Activated T-cell treated with anti-CD3 and anti-CD28 coated beads for 1 hour (primary cell): ENCODE measurements around the gene ENPP6.
"Not testable (repeated sequence)": the region's sequence is repeated elsewhere in the genome, so short reads cannot be mapped to it uniquely, and the experiment has no call there.

ENCODE experiments used
- DNase-seq: peaks from one replicate; pipeline ENCODE4 v3.0.0-alpha.2; 2020; ENCODE audit warnings: low read depth

Gene ENPP6

DNA sequence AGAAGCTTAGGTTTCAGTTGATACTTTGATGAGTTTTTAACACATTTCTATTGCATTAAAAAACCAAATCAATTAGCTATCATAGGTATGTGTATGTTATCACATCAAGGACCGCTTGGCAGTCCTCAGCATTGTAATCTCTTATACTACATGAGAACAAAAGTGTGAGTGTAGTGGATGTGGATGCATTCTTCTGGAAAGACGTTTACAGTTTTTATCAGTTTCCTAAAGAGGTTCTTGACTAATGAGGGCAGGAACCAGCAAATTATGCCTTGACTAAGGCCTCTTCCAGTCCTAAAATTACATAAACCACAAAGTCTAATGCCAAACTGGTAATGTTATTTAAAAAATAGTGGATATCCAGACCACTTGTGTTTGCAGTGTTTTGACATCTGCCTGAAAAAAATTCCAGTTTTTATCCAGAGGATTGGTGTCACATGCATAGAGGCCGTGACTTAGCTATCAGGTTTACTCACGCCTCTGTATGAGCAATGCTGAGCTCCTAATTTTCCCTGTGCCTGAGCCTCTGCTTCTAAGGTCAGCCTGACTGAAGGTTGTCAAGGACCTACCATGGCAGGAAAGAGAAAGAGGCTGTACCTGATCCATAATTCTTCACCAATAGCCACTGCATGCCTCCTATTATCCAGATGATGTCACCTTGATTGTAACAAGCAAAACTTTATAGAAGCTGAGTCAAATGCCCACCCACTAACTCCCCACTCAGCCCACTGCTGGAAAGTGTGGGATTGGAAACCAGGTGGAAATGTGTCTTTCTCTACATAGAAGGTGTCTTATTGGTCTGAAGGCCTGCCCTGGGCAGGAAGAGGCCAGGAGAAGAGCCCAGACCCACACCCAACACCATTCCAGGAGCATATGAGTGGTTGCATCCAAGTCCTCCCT lies 68.7 kb downstream of the ENPP6 start:
- no peak for DNase-seq

- DNase-seq = no peak
Observed at GRCh38 chr4:184147858-184148737, 69.6 kb downstream of the ENPP6 start.

- no peak for DNase-seq
Observed at GRCh38 chr4:184146951-184147350, 70.7 kb downstream of the ENPP6 start.

- DNase-seq = no peak
Observed at GRCh38 chr4:184145596-184145995, 72.1 kb downstream of the ENPP6 start.

DNA sequence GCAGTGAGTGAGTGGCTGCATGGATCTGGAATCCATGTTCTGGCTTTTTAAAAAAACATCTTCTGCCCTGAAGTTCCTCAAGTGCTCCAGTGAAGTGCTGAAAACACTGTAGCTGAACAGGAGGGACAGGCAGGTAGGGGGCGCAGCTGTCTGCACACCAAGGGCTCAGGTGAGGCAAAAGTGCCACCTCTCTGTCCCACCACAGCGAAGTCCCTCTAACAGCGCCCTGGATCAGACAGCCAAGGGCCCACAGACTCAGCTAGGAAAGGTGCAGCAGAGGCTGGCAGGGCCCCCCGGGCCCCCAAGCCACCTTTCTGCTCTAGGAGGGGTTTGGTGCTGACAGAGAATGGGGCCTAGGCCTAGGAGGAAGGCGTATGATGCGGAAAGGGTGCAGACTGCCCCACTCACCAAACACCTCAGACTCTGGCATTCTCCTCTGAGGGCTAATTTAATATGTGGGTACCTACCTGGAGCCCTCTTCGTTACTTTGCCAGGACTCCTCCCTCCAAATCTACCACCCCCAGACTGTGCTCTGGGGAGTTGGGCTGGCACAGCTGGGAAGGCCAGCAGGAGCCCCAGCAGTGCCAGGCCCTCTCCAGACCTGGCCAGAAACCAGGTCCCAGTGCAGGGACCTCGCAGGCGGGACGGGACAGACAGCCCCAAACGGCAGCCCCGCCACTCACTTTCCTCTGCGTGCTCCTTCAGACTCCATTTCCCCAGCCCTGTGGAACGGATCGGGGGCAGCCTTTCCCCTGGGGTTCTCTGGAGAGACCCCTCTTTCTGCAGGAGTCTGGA lies 73.7 kb downstream of the ENPP6 start:
- DNase-seq = no peak

- DNase-seq = no peak
Observed at GRCh38 chr4:184142121-184143000, 75.3 kb downstream of the ENPP6 start.

DNA sequence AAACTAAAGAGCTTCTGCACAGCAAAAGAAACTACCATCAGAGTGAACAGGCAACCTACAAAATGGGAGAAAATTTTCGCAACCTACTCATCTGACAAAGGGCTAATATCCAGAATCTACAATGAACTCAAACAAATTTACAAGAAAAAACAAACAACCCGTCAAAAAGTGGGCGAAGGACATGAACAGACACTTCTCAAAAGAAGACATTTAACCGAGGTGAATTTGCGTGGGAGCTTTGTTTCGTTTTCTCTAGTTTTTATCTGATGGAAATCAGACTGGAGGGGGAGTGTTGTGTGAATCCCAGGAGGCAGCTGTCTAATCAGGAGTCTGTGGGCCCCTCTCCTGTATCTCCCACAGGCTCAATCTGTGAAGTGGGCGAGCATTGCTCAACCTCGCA lies 76.8 kb downstream of the ENPP6 start:
- DNase-seq = not testable (repeated sequence)

DNA sequence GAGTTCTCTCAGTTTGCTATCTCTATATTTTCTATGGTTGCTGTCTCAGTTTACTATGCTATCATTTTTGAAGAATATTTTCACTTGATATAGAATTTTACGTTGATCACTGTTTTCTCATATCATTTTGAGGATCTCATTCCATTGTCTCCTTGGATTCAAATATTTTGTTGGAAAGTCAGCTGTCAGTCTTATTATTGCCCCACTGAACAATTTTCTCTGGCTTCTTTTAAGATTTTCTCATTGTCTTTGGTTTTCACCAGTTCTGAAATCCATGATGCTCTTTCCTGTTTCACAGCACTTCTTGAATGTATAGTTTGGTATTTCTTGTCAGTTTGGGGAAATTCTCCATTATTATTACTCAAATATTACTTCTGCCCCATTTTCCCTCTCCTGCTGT lies 81.1 kb downstream of the ENPP6 start:
- no peak for DNase-seq

DNA sequence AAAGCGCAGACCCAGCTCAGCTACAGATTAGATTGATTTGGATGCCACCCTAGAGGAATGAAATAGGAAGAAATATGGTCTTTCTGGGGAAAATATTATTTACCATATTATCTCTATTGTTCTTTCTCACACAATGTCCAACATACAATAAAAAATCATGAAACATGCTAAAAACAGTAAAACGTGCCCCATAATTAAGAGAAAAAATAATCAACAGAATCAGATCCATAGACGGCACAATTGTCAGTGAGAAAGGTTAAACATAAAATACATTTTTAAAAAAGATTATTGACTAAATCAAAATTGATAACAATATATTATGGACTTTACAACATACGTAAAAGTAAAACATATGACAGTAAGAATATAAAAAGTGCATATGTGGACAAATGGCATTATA lies 90.9 kb downstream of the ENPP6 start:
- DNase-seq = no peak

DNA sequence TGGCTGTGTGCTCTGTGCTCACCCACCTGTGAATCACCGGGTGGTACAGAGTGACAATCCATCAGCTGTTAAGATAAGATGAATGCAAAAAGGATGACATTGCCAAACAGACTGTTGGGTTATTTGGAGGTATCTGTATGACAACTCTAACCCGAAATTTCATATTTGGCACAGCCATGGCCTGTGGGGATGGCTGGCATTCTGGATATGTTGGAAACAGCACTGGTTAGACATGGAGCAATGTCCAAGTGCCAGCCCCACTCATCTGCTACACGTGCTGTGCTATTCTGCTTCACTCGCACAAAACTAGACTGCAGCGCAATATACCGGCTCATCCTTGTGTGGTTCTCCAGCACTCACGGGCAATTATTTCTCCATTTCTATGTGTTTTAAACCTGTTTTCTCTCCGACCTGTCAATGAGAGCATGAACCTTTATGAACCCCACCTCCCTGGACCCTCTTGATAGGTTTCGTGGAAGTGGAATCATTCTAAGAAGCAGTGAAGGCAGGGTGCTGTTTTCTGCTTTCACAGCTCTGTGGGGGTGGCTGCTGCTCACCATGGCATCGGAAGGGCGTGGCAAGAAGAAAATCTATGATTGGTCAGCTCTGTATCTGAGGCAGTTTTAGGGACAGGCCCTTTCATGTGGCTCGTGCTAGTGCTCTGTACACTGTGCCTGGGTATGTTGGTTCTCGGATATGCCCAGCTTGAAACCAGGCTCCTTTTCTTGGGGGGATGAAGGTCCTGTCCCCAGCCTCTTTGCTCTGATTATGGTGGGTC lies 94.9 kb downstream of the ENPP6 start:
- DNase-seq = no peak

DNA sequence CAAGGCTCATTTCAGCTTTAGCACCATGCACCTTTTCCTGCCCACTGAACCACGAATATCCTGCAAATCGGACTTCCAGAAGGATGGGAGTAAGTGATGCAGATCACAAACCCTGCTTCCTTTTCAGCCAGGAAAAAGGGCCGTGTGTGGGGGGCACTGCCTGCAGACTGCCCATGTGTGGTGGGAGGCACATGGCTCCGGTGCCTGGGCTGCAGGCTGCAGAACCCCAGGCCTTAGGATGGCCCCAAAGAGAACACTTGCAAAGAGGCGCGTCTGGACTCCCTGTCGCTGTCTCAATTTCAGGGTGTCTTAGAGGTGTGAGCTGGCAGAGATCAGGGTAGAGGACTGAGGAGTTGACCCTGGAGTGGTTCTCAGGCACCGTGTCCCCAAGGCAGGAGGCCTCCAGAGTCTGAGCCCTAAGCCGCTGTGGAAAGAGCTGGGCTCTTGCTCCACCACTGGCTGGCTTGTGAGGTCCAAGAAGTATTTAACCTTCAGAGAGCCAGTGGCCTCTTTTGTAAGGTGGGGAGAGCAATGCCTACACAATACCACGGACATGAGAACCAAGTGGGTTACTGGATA lies 97.0 kb downstream of the ENPP6 start:
- no peak for DNase-seq

DNA sequence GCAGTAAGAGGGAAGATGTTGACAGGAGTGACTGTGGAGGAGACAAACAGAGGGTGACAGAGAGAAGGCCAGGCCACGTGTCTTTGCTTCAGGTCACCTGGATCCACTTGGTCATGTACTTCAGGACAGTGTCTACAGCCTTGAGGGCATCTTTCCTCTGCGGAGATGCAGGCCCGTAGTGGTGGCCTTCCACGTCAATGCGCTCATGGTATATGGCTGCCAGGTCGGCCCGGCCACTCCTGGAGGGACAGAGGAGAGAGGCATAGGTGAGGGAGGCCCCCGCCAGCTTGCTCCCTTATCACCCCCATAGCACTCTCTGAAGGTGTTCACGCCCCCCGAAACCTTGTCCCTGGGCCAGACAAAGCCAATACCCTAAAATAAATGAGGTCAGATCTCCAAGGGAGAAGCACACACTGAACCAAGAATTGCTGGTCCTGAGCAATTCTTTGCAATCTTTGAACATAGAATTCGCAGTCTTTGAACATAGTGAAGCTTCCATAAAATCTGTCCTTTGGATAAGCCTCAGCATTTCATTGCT lies 99.9 kb downstream of the ENPP6 start:
- DNase-seq = no peak

DNA sequence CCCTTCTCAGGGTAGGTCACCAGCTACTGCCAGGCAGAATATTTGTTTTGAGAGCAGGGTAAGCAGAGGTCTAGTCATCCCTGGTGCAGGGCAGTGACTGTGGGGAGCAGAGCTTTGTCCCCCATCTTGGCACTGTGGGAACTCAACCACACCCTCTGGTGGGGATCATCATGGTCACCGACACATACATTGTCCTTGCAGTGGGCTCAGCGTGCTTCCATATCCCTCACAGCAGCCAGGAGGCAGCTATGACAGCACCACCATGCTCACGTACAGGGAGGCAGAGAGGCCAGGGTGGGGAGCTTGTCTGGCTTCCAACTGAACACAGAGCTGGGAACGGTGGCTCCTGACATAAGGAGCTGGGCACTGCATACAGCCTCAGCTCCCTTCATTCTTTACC lies 102.3 kb downstream of the ENPP6 start:
- no peak for DNase-seq

- no peak for DNase-seq
Observed at GRCh38 chr4:184114431-184114830, 103.2 kb downstream of the ENPP6 start.

GRCh38 chr4:184112006-184112550 lies 105.6 kb downstream of the ENPP6 start:
- DNase-seq = no peak

- DNase-seq = no peak
Observed at GRCh38 chr4:184111233-184111832, 106.3 kb downstream of the ENPP6 start.

- DNase-seq = no peak
Observed at GRCh38 chr4:184110452-184111224, 107.0 kb downstream of the ENPP6 start.

GRCh38 chr4:184108006-184108501 lies 109.6 kb downstream of the ENPP6 start:
- no peak for DNase-seq
